Esophagus muscularis mucosa (tissue), 4 donors: ENCODE data around the gene ATG16L2. TPM values are rescaled to one million over a fixed set of nuclear protein-coding genes. Genes with fewer than 3 reads are reported as not detected.
"Not testable (repeated sequence)": the region's sequence is repeated elsewhere in the genome, so short reads cannot be mapped to it uniquely, and the experiment has no call there.

Experiments used
- DNase-seq: peaks from one replicate; pipeline ENCODE4 v3.0.0-alpha.2; 2017; ENCODE audit errors: extremely low spot score
- H3K27ac ChIP-seq, 4 donors: fragments of 200-600 bp; sonication (generic); replicated peaks in 1 of 4; 1 replicate in 3 of 4; 2 replicates in 1 of 4; pipeline ENCODE4 v1.5.1; 2016 to 2019; ENCODE audit warnings: mild to moderate bottlenecking in 1 of 4
- H3K27me3 ChIP-seq, 4 donors: fragments of 200-600 bp; sonication (generic); one replicate each; pipeline versions ENCODE4 v1.5.1 to v1.6.0; 2016 to 2019
- H3K36me3 ChIP-seq, 4 donors: fragments of 200-600 bp; sonication (generic); one replicate each; pipeline ENCODE4 v1.5.1; 2016 to 2019
- H3K4me1 ChIP-seq, 4 donors: fragments of 200-600 bp; sonication (generic); one replicate each; pipeline ENCODE4 v1.5.1; 2016 to 2019
- H3K4me3 ChIP-seq, 4 donors: fragments of 200-600 bp; sonication (generic); 1 replicate in 2 of 4; 2 replicates in 2 of 4; pipeline ENCODE4 v1.5.1; 2016 to 2019; ENCODE audit warnings: mild to moderate bottlenecking in 4 of 4, moderate library complexity in 1 of 4
- H3K9me3 ChIP-seq, 4 donors: fragments of 200-600 bp; sonication (generic); 1 replicate in 3 of 4; 2 replicates in 1 of 4; pipeline ENCODE4 v1.5.1; 2016 to 2019
- CTCF ChIP-seq, 3 experiments: fragments of 200-600 bp in 2 of 3; fragments of 450-650 bp in 1 of 3; sonication (generic) in 2 of 3; IDR thresholded peaks; one replicate each; pipeline ENCODE4 v1.5.1; 2017 to 2019; ENCODE audit warnings: antibody characterized with exemption in 3 of 3, mild to moderate bottlenecking in 2 of 3, moderate library complexity in 1 of 3
- EP300 ChIP-seq: sonication (generic); formaldehyde crosslinking; IDR thresholded peaks from one replicate; pipeline ENCODE4 v1.6.1; 2017; ENCODE audit warnings: antibody characterized with exemption
- POLR2A ChIP-seq: fragments of 450-650 bp; IDR thresholded peaks from one replicate; pipeline ENCODE4 v1.6.1; 2017; ENCODE audit warnings: antibody characterized with exemption, moderate library complexity, mild to moderate bottlenecking, low read depth
- POLR2AphosphoS5 ChIP-seq, 2 donors: sonication (generic); formaldehyde crosslinking; IDR thresholded peaks; one replicate each; pipeline ENCODE4 v1.6.1; 2017; ENCODE audit warnings: antibody characterized with exemption in 2 of 2
- WGBS: methylation state at CpG from one replicate; pipeline ENCODE4 v1.1.5; 2018; 5-methylcytosine and 5-hydroxymethylcytosine counted together
- intact Hi-C: fragments of 100-400 bp; cut with DNase I; formaldehyde crosslinking; loops from one replicate; pipeline ENCODE4 v1.15.1; 2023
- total RNA-seq, 4 donors: library from RNA; depleted of rRNA; stranded (reverse); fragments of >200 nt; gene quantifications; one replicate each; pipeline versions ENCODE4 v1.1.0 to v1.2.1, GENCODE V29; 2016

ATG16L2 gene
- total RNA-seq, 4 donors from 2014 or later = 11.8 to 19.3 (median 18.2) TPM

- peaks cover 7 to 17% (median 13%) of the 10 kb centered on the region in 4 donors for H3K36me3 ChIP-seq
- no peaks in the 10 kb centered on the region for H3K27me3 ChIP-seq
- TF ChIP-seq EP300 = no peak
- no peak for TF ChIP-seq CTCF (IDR thresholded peaks at IDR 0.05)
- no peak for TF ChIP-seq POLR2AphosphoS5 (IDR thresholded peaks at IDR 0.05)
- no peak for TF ChIP-seq POLR2A
- 80% methylated on average over 6 of the region's 6 CpGs for WGBS
- no peak overlapping the region for H3K27ac ChIP-seq
- no peak overlapping the region for H3K4me3 ChIP-seq
- intact Hi-C loops = no loop called here
- no peaks in the 10 kb centered on the region for H3K9me3 ChIP-seq
- no peak for DNase-seq
- no peaks in the 10 kb centered on the region for H3K4me1 ChIP-seq
These were observed 9.0 kb upstream of the ATG16L2 start for GRCh38 chr11:72805216-72805615.

GRCh38 chr11:72806378-72806777 is 7.8 kb upstream of the ATG16L2 start:
- peaks cover 7 to 17% (median 13%) of the 10 kb centered on the region in 4 donors for H3K36me3 ChIP-seq
- 100% methylated on average over 1 of the region's 1 CpG for WGBS
- DNase-seq, H3K4me1 ChIP-seq, H3K9me3 ChIP-seq, intact Hi-C loops, H3K27me3 ChIP-seq, H3K4me3 ChIP-seq, H3K27ac ChIP-seq: not testable (repeated sequence)

- WGBS = 75% methylated on average over 5 of the region's 5 CpGs
- Histone ChIP-seq H3K27me3 (no peaks in the 10 kb centered on the region), H3K4me3 (no peak overlapping the region), H3K9me3 (no peaks in the 10 kb centered on the region), H3K36me3 (peaks cover 7 to 17% (median 13%) of the 10 kb centered on the region in 4 donors), H3K27ac (peak overlapping the region in 2 of 4 donors; percentile 49 to 55), H3K4me1 (peaks cover 3 to 16% (median 12%) of the 10 kb centered on the region in 4 donors)
- TF ChIP-seq POLR2AphosphoS5 (IDR thresholded peaks at IDR 0.05) (no peak), POLR2A (no peak), EP300 (no peak), CTCF (IDR thresholded peaks at IDR 0.05) (no peak)
- intact Hi-C loops = no loop called here
- no peak for DNase-seq
These were observed 7.1 kb upstream of the ATG16L2 start for GRCh38 chr11:72807021-72807693.

GRCh38 chr11:72807792-72808191 is 6.4 kb upstream of the ATG16L2 start:
- Histone ChIP-seq H3K27ac (peak overlapping the region in 2 of 4 donors; percentile 49 to 55), H3K4me1 (peaks cover 9 to 23% (median 18%) of the 10 kb centered on the region in 4 donors), H3K9me3 (no peaks in the 10 kb centered on the region), H3K4me3 (no peak overlapping the region), H3K27me3 (no peaks in the 10 kb centered on the region), H3K36me3 (peaks cover 7 to 17% (median 13%) of the 10 kb centered on the region in 4 donors)
- intact Hi-C loops = no loop called here
- TF ChIP-seq POLR2A (no peak), CTCF (IDR thresholded peaks at IDR 0.05) (no peak), EP300 (no peak), POLR2AphosphoS5 (IDR thresholded peaks at IDR 0.05) (no peak)
- 76% methylated on average over 2 of the region's 2 CpGs for WGBS
- no peak for DNase-seq

GRCh38 chr11:72808331-72808798 is 5.8 kb upstream of the ATG16L2 start:
- TF ChIP-seq EP300 = no peak
- TF ChIP-seq POLR2A = no peak
- no peak for TF ChIP-seq POLR2AphosphoS5 (IDR thresholded peaks at IDR 0.05)
- Histone ChIP-seq H3K9me3 (no peaks in the 10 kb centered on the region), H3K4me1 (peaks cover 15 to 29% (median 24%) of the 10 kb centered on the region in 4 donors), H3K27ac (peak overlapping the region in 1 of 4 donors; percentile 21), H3K4me3 (no peak overlapping the region), H3K36me3 (peaks cover 7 to 17% (median 13%) of the 10 kb centered on the region in 4 donors), H3K27me3 (no peaks in the 10 kb centered on the region)
- WGBS = 85% methylated on average over 4 of the region's 4 CpGs
- intact Hi-C loops = no loop called here
- no peak for DNase-seq

GRCh38 chr11:72811686-72812085 is 2.5 kb upstream of the ATG16L2 start:
- Histone ChIP-seq H3K4me1 (peaks cover 35 to 55% (median 48%) of the 10 kb centered on the region in 4 donors), H3K27ac (peak overlapping the region in 2 of 4 donors; percentile 28 to 95), H3K36me3 (peaks cover 7 to 21% (median 14%) of the 10 kb centered on the region in 4 donors)
- H3K4me3 ChIP-seq, DNase-seq, H3K9me3 ChIP-seq, H3K27me3 ChIP-seq: not testable (repeated sequence)
- intact Hi-C loops = loop anchor here (5.0 kb wide), 1 partner anchor 89 kb away; no protein-coding TSS in a partner anchor
- WGBS = 94% methylated on average over 10 of the region's 10 CpGs
